Measurements from ENCODE around the gene PTPRB. TPM values are rescaled to one million over a fixed set of nuclear protein-coding genes. Genes with fewer than 3 reads are reported as not detected.

PTPRB gene
- total and polyA plus RNA-seq, 2 experiments from 2014 or later, result 0.36 to 1.7 TPM

- H3K27me3 ChIP-seq, result no peaks in the 10 kb centered on the region
- H3K4me3 ChIP-seq, result no peak overlapping the region
- H3K4me2 ChIP-seq, result no peak overlapping the region
- no peaks in the 10 kb centered on the region for H4K20me1 ChIP-seq (ENCODE audit: insufficient read depth, poor library complexity, severe bottlenecking)
- no peak overlapping the region for H2AFZ ChIP-seq
- no peaks in the 10 kb centered on the region for H3K4me1 ChIP-seq (ENCODE audit: insufficient read depth)
- H3K9me2 ChIP-seq (replicated peaks; ENCODE audit: insufficient read depth), result no peaks in the 10 kb centered on the region
- TF ChIP-seq EZH2 (IDR thresholded peaks at IDR 0.05; ENCODE audit: borderline replicate concordance) (no peak), CTCF (IDR thresholded peaks at IDR 0.05; ENCODE audit: poor library complexity) (no peak), EZH2phosphoT487 (IDR thresholded peaks at IDR 0.05; ENCODE audit: low read depth, severe bottlenecking, unreplicated experiment) (no peak)
- H3K27ac ChIP-seq, result no peak overlapping the region
- WGBS (ENCODE audit: low lambda C conversion rate, missing lambda C conversion rate), result 55% methylated on average over 3 of the region's 3 CpGs
- no peaks in the 10 kb centered on the region for H3K9me3 ChIP-seq (ENCODE audit: low read depth)
- DNase-seq (ENCODE audit: low spot score), result no peak
- H3K79me2 ChIP-seq, result no peaks in the 10 kb centered on the region
- no peaks in the 10 kb centered on the region for H3K36me3 ChIP-seq (replicated peaks; ENCODE audit: insufficient read depth, low read depth)
These were observed 65.4 kb downstream of the PTPRB start for GRCh38 chr12:70571705-70572268.

- TF ChIP-seq CTCF (IDR thresholded peaks at IDR 0.05; ENCODE audit: poor library complexity) (no peak), EZH2 (IDR thresholded peaks at IDR 0.05; ENCODE audit: borderline replicate concordance) (no peak)
- DNase-seq (ENCODE audit: low spot score), result no peak
These were observed 66.2 kb downstream of the PTPRB start for GRCh38 chr12:70571029-70571428.

GRCh38 chr12:70561550-70561949, 75.7 kb downstream of the PTPRB start:
- H3K79me2 ChIP-seq, result no peaks in the 10 kb centered on the region
- no peaks in the 10 kb centered on the region for H4K20me1 ChIP-seq (ENCODE audit: insufficient read depth, poor library complexity, severe bottlenecking)
- no peaks in the 10 kb centered on the region for H3K9me2 ChIP-seq (replicated peaks; ENCODE audit: insufficient read depth)
- H3K9me3 ChIP-seq (ENCODE audit: low read depth), result no peaks in the 10 kb centered on the region
- TF ChIP-seq EZH2phosphoT487 (IDR thresholded peaks at IDR 0.05; ENCODE audit: low read depth, severe bottlenecking, unreplicated experiment) (no peak), CTCF (IDR thresholded peaks at IDR 0.05; ENCODE audit: poor library complexity) (no peak), EZH2 (IDR thresholded peaks at IDR 0.05; ENCODE audit: borderline replicate concordance) (no peak)
- no peaks in the 10 kb centered on the region for H3K4me1 ChIP-seq (ENCODE audit: insufficient read depth)
- no peak overlapping the region for H3K27ac ChIP-seq
- H3K4me3 ChIP-seq, result no peak overlapping the region
- no peaks in the 10 kb centered on the region for H3K27me3 ChIP-seq
- no peaks in the 10 kb centered on the region for H3K36me3 ChIP-seq (replicated peaks; ENCODE audit: insufficient read depth, low read depth)
- no peak overlapping the region for H3K4me2 ChIP-seq
- WGBS (ENCODE audit: low lambda C conversion rate, missing lambda C conversion rate), result 83% methylated on average over 4 of the region's 4 CpGs
- no peak overlapping the region for H2AFZ ChIP-seq
- no peak for DNase-seq (ENCODE audit: low spot score)

More at GRCh38 chr12:70571029-70571428, 66.2 kb downstream of the PTPRB start:
- Histone ChIP-seq H3K9me3 (ENCODE audit: low read depth) (no peaks in the 10 kb centered on the region), H3K4me1 (ENCODE audit: insufficient read depth) (no peaks in the 10 kb centered on the region), H2AFZ (no peak overlapping the region), H3K9me2 (replicated peaks; ENCODE audit: insufficient read depth) (no peaks in the 10 kb centered on the region), H3K36me3 (replicated peaks; ENCODE audit: insufficient read depth, low read depth) (no peaks in the 10 kb centered on the region), H3K4me2 (no peak overlapping the region), H4K20me1 (ENCODE audit: insufficient read depth, poor library complexity, severe bottlenecking) (no peaks in the 10 kb centered on the region), H3K79me2 (no peaks in the 10 kb centered on the region), H3K4me3 (no peak overlapping the region), H3K27me3 (no peaks in the 10 kb centered on the region), H3K27ac (no peak overlapping the region)
- WGBS (ENCODE audit: low lambda C conversion rate, missing lambda C conversion rate), result 91% methylated on average over 8 of the region's 8 CpGs

GRCh38 chr12:70560671-70561070, 76.6 kb downstream of the PTPRB start:
- no peaks in the 10 kb centered on the region for H4K20me1 ChIP-seq (ENCODE audit: insufficient read depth, poor library complexity, severe bottlenecking)
- no peak overlapping the region for H3K4me2 ChIP-seq
- no peak overlapping the region for H3K27ac ChIP-seq
- no peaks in the 10 kb centered on the region for H3K4me1 ChIP-seq (ENCODE audit: insufficient read depth)
- no peak overlapping the region for H2AFZ ChIP-seq
- peak; percentile 30 for DNase-seq (ENCODE audit: low spot score)
- WGBS (ENCODE audit: low lambda C conversion rate, missing lambda C conversion rate), result 72% methylated on average over 7 of the region's 7 CpGs
- no peaks in the 10 kb centered on the region for H3K9me2 ChIP-seq (replicated peaks; ENCODE audit: insufficient read depth)
- H3K79me2 ChIP-seq, result no peaks in the 10 kb centered on the region
- no peaks in the 10 kb centered on the region for H3K27me3 ChIP-seq
- H3K36me3 ChIP-seq (replicated peaks; ENCODE audit: insufficient read depth, low read depth), result no peaks in the 10 kb centered on the region
- no peak overlapping the region for H3K4me3 ChIP-seq
- no peak for TF ChIP-seq EZH2 (IDR thresholded peaks at IDR 0.05; ENCODE audit: borderline replicate concordance)
- H3K9me3 ChIP-seq (ENCODE audit: low read depth), result no peaks in the 10 kb centered on the region

All from hepatocyte (in vitro differentiated cells).